Measurements from ENCODE around the gene CCDC86. TPM values are rescaled to one million over a fixed set of nuclear protein-coding genes. Genes with fewer than 3 reads are reported as not detected.
"Not testable (repeated sequence)": the region's sequence is repeated elsewhere in the genome, so short reads cannot be mapped to it uniquely, and the experiment has no call there.

The CCDC86 gene
- total and polyA plus RNA-seq, 12 donors, result 14.7 to 52.4 (median 29.8) TPM

GRCh38 chr11:60821827-60822599, 19.9 kb upstream of the CCDC86 start:
- TF ChIP-seq CTCF (IDR thresholded peaks at IDR 0.05) (no peak), POLR2A (IDR thresholded peaks at IDR 0.05) (no peak)
- no peak overlapping the region for H3K4me3 ChIP-seq
- no peak for DNase-seq
- 68 to 82% (median 74%) methylated on average over 3 to 15 of the region's 15 CpGs for WGBS, 4 donors
- H3K27me3 ChIP-seq, result no peaks in the 10 kb centered on the region
- no peaks in the 10 kb centered on the region for H3K9me3 ChIP-seq (replicated peaks in 1 of 3)
- no peaks in the 10 kb centered on the region for H3K4me1 ChIP-seq (replicated peaks in 1 of 2)
- intact Hi-C loops (cut with DNase I), result no loop called here
- H3K36me3 ChIP-seq (replicated peaks in 1 of 2), result no peaks in the 10 kb centered on the region
- H3K27ac ChIP-seq, result no peak overlapping the region

GRCh38 chr11:60823745-60824306, 18.1 kb upstream of the CCDC86 start:
- H3K27ac ChIP-seq; intact Hi-C loops (cut with DNase I); H3K36me3 ChIP-seq (replicated peaks in 1 of 2); H3K9me3 ChIP-seq (replicated peaks in 1 of 3); DNase-seq; H3K4me1 ChIP-seq (replicated peaks in 1 of 2); H3K27me3 ChIP-seq; H3K4me3 ChIP-seq: not testable (repeated sequence)
- 86 to 93% (median 91%) methylated on average over 5 of the region's 5 CpGs for WGBS, 4 donors

- WGBS, 4 donors, result 91 to 95% (median 92%) methylated on average over 5 of the region's 5 CpGs
- TF ChIP-seq POLR2A (IDR thresholded peaks at IDR 0.05) (no peak), CTCF (IDR thresholded peaks at IDR 0.05) (no peak)
- intact Hi-C loops (cut with DNase I), result no loop called here
- H3K27me3 ChIP-seq, result no peaks in the 10 kb centered on the region
- no peaks in the 10 kb centered on the region for H3K36me3 ChIP-seq (replicated peaks in 1 of 2)
- H3K4me1 ChIP-seq (replicated peaks in 1 of 2), result no peaks in the 10 kb centered on the region
- H3K9me3 ChIP-seq (replicated peaks in 1 of 3), result no peaks in the 10 kb centered on the region
- H3K4me3 ChIP-seq, result no peak overlapping the region
- no peak overlapping the region for H3K27ac ChIP-seq
- DNase-seq, result no peak
Observed at GRCh38 chr11:60825118-60825517, 16.8 kb upstream of the CCDC86 start.

- DNase-seq, result no peak
- Histone ChIP-seq H3K9me3 (replicated peaks in 1 of 3) (no peaks in the 10 kb centered on the region), H3K4me1 (replicated peaks in 1 of 2) (no peaks in the 10 kb centered on the region), H3K27me3 (no peaks in the 10 kb centered on the region), H3K27ac (no peak overlapping the region), H3K36me3 (replicated peaks in 1 of 2) (no peaks in the 10 kb centered on the region), H3K4me3 (no peak overlapping the region)
- WGBS, 4 donors, result 71 to 83% (median 71%) methylated on average over 2 to 6 of the region's 6 CpGs; no CpG with 5 or more reads in 1 of the 4 donors
- no peak for TF ChIP-seq POLR2A (IDR thresholded peaks at IDR 0.05)
- TF ChIP-seq CTCF (IDR thresholded peaks at IDR 0.05), result no peak
- intact Hi-C loops (cut with DNase I), result no loop called here
Observed at GRCh38 chr11:60825790-60826189, 16.1 kb upstream of the CCDC86 start.

All from adrenal gland (tissue), 12 donors.